ENCODE results near the gene ARID2. TPM values are rescaled to one million over a fixed set of nuclear protein-coding genes. Genes with fewer than 3 reads are reported as not detected.

ARID2 gene
- polyA plus RNA-seq, 1 donor (not counting 4 experiments of a cell fraction or from before 2014, with no cell fraction given): 15.1 TPM

- Histone ChIP-seq H3K79me2 (ENCODE audit: control insufficient read depth, insufficient read depth, low read length) (no peaks in the 10 kb centered on the region), H3K4me3 (ENCODE audit: control insufficient read depth in 2 of 3, extremely low read depth in 1 of 3, insufficient read depth in 2 of 3, low read depth in 1 of 3, low read length in 3 of 3) (no peak overlapping the region), H3K27ac (ENCODE audit: control insufficient read depth, insufficient read depth, low read length) (no peak overlapping the region), H3K4me2 (ENCODE audit: control insufficient read depth, extremely low read depth, insufficient read depth, low read depth, low read length) (no peak overlapping the region), H3K27me3 (ENCODE audit: control insufficient read depth, extremely low read depth, insufficient read depth, low read length) (no peaks in the 10 kb centered on the region), H4K20me1 (ENCODE audit: control insufficient read depth, extremely low read depth, insufficient read depth, low read length) (no peaks in the 10 kb centered on the region), H3K9me1 (ENCODE audit: control insufficient read depth, extremely low read depth, insufficient read depth, low read length) (no peaks in the 10 kb centered on the region), H3K36me3 (ENCODE audit: control insufficient read depth in 2 of 2, extremely low read depth in 1 of 2, insufficient read depth in 2 of 2, low read length in 2 of 2) (no peaks in the 10 kb centered on the region), H3K9ac (ENCODE audit: control insufficient read depth, extremely low read depth, insufficient read depth, low read length) (no peak overlapping the region), H2AFZ (ENCODE audit: control insufficient read depth, low read length) (no peak overlapping the region), H3K9me3 (ENCODE audit: control insufficient read depth, low read depth, low read length) (no peaks in the 10 kb centered on the region), H3K4me1 (ENCODE audit: control insufficient read depth, extremely low read depth, insufficient read depth, low read length) (no peaks in the 10 kb centered on the region)
- FAIRE-seq (no peak), DNase-seq (ENCODE audit: low read depth, low spot score) (no peak)
- dilution Hi-C loops (cut with MboI; ENCODE audit: extremely low pct_ligation_motif_present, low sequenced_read_pairs): no loop called here
- TF ChIP-seq, protein P1, sequence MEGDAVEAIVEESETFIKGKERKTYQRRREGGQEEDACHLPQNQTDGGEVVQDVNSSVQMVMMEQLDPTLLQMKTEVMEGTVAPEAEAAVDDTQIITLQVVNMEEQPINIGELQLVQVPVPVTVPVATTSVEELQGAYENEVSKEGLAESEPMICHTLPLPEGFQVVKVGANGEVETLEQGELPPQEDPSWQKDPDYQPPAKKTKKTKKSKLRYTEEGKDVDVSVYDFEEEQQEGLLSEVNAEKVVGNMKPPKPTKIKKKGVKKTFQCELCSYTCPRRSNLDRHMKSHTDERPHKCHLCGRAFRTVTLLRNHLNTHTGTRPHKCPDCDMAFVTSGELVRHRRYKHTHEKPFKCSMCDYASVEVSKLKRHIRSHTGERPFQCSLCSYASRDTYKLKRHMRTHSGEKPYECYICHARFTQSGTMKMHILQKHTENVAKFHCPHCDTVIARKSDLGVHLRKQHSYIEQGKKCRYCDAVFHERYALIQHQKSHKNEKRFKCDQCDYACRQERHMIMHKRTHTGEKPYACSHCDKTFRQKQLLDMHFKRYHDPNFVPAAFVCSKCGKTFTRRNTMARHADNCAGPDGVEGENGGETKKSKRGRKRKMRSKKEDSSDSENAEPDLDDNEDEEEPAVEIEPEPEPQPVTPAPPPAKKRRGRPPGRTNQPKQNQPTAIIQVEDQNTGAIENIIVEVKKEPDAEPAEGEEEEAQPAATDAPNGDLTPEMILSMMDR (optimal IDR thresholded peaks at IDR 0.05 in 1 of 3, IDR thresholded peaks at IDR 0.05 in 1 of 3, conservative IDR thresholded peaks at IDR 0.05 in 1 of 3; ENCODE audit: extremely low read depth in 1 of 3, insufficient read depth in 2 of 3, low read length in 3 of 3): no peak
- TF ChIP-seq EZH2 (IDR thresholded peaks at IDR 0.05; ENCODE audit: low read length): no peak
Measured at GRCh38 chr12:45696049-45696448, 33.5 kb upstream of the ARID2 start.

- H3K4me3 ChIP-seq (ENCODE audit: control insufficient read depth in 2 of 3, extremely low read depth in 1 of 3, insufficient read depth in 2 of 3, low read depth in 1 of 3, low read length in 3 of 3): no peak overlapping the region
- H3K36me3 ChIP-seq (ENCODE audit: control insufficient read depth in 2 of 2, extremely low read depth in 1 of 2, insufficient read depth in 2 of 2, low read length in 2 of 2): no peaks in the 10 kb centered on the region
- no peak for TF ChIP-seq EZH2 (IDR thresholded peaks at IDR 0.05; ENCODE audit: low read length)
- TF ChIP-seq, protein P1 (optimal IDR thresholded peaks at IDR 0.05 in 1 of 3, IDR thresholded peaks at IDR 0.05 in 1 of 3, conservative IDR thresholded peaks at IDR 0.05 in 1 of 3; ENCODE audit: extremely low read depth in 1 of 3, insufficient read depth in 2 of 3, low read length in 3 of 3): no peak
- H3K9me3 ChIP-seq (ENCODE audit: control insufficient read depth, low read depth, low read length): no peaks in the 10 kb centered on the region
- no peaks in the 10 kb centered on the region for H3K4me1 ChIP-seq (ENCODE audit: control insufficient read depth, extremely low read depth, insufficient read depth, low read length)
- FAIRE-seq: no peak
- H3K27me3 ChIP-seq (ENCODE audit: control insufficient read depth, extremely low read depth, insufficient read depth, low read length): no peaks in the 10 kb centered on the region
- H3K9ac ChIP-seq (ENCODE audit: control insufficient read depth, extremely low read depth, insufficient read depth, low read length): no peak overlapping the region
- no peak overlapping the region for H2AFZ ChIP-seq (ENCODE audit: control insufficient read depth, low read length)
- H3K27ac ChIP-seq (ENCODE audit: control insufficient read depth, insufficient read depth, low read length): no peak overlapping the region
- H3K4me2 ChIP-seq (ENCODE audit: control insufficient read depth, extremely low read depth, insufficient read depth, low read depth, low read length): no peak overlapping the region
- dilution Hi-C loops (cut with MboI; ENCODE audit: extremely low pct_ligation_motif_present, low sequenced_read_pairs): no loop called here
- no peaks in the 10 kb centered on the region for H4K20me1 ChIP-seq (ENCODE audit: control insufficient read depth, extremely low read depth, insufficient read depth, low read length)
- DNase-seq (ENCODE audit: low read depth, low spot score): no peak
- H3K9me1 ChIP-seq (ENCODE audit: control insufficient read depth, extremely low read depth, insufficient read depth, low read length): no peaks in the 10 kb centered on the region
- H3K79me2 ChIP-seq (ENCODE audit: control insufficient read depth, insufficient read depth, low read length): no peaks in the 10 kb centered on the region
Measured at GRCh38 chr12:45697371-45697770, 32.1 kb upstream of the ARID2 start.

Measured in keratinocyte (primary cell).